HepG2 (cell line): ENCODE results near the gene DMAP1. TPM values are rescaled to one million over a fixed set of nuclear protein-coding genes. Genes with fewer than 3 reads are reported as not detected.
A peak's percentile ranks its signal among the peaks of the same experiment; 100 is the strongest.

Experiments
- ARID5B ChIP-seq: IDR thresholded peaks from 2 replicates; pipeline ENCODE4 v1.4.0; 2020; ENCODE audit warnings: mild to moderate bottlenecking, missing genetic modification reagents
- EP300 ChIP-seq, 3 experiments: sonication (generic) in 1 of 3; formaldehyde crosslinking in 1 of 3; IDR thresholded peaks; 2 replicates each; pipeline versions ENCODE4 v1.5.1 to v1.6.1; 2011 to 2020; ENCODE audit warnings: low read depth in 2 of 3, low read length in 2 of 3, borderline replicate concordance in 1 of 3, improper control_type of control experiment in 1 of 3, mild to moderate bottlenecking in 1 of 3, missing genetic modification reagents in 1 of 3, moderate library complexity in 1 of 3
- ETV5 ChIP-seq: IDR thresholded peaks from 2 replicates; pipeline ENCODE4 v1.6.1; 2018; ENCODE audit warnings: missing biosample characterization, missing genetic modification reagents, inconsistent platforms, borderline replicate concordance
- FOXO4 ChIP-seq: sonication (generic); formaldehyde crosslinking; conservative IDR thresholded peaks from 2 replicates; pipeline ENCODE4 v1.8.1; 2023; ENCODE audit warnings: missing genetic modification reagents
- KLF13 ChIP-seq: sonication (generic); formaldehyde crosslinking; IDR thresholded peaks from 2 replicates; pipeline ENCODE4 v1.4.0; 2020; ENCODE audit warnings: mild to moderate bottlenecking, missing genetic modification reagents
- MAX ChIP-seq: IDR thresholded peaks from 2 replicates; pipeline ENCODE4 v1.6.1; 2012; ENCODE audit warnings: inconsistent platforms
- SMAD1 ChIP-seq: sonication (generic); formaldehyde crosslinking; IDR thresholded peaks from 2 replicates; pipeline ENCODE4 v1.4.0; 2020; ENCODE audit warnings: missing genetic modification reagents, low read depth, mild to moderate bottlenecking, borderline replicate concordance
- TAF1 ChIP-seq: sonication (generic); formaldehyde crosslinking; IDR thresholded peaks from 2 replicates; pipeline ENCODE4 v1.4.0; 2020; ENCODE audit warnings: missing genetic modification reagents
- THAP7 ChIP-seq: sonication (generic); formaldehyde crosslinking; IDR thresholded peaks from 2 replicates; pipeline ENCODE4 v1.8.1; 2023; ENCODE audit warnings: mild to moderate bottlenecking, missing genetic modification reagents
- ZBTB37 ChIP-seq: sonication (generic); formaldehyde crosslinking; IDR thresholded peaks from 2 replicates; pipeline ENCODE4 v1.4.0; 2020; ENCODE audit warnings: mild to moderate bottlenecking, missing genetic modification reagents
- ZNF235 ChIP-seq: sonication (generic); formaldehyde crosslinking; IDR thresholded peaks from 2 replicates; pipeline ENCODE4 v1.8.1; 2023; ENCODE audit warnings: mild to moderate bottlenecking, missing genetic modification reagents, borderline replicate concordance
- ZNF3 ChIP-seq: IDR thresholded peaks from 2 replicates; pipeline ENCODE4 v1.7.0; 2017; ENCODE audit warnings: inconsistent platforms
- ZNF431 ChIP-seq: sonication (generic); formaldehyde crosslinking; IDR thresholded peaks from 2 replicates; pipeline ENCODE4 v1.9.0; 2022; ENCODE audit warnings: missing genetic modification reagents, low read depth, mild to moderate bottlenecking, borderline replicate concordance
- ZNF432 ChIP-seq: sonication (generic); formaldehyde crosslinking; IDR thresholded peaks from 2 replicates; pipeline ENCODE4 v1.5.0; 2020; ENCODE audit warnings: missing genetic modification reagents, mild to moderate bottlenecking, borderline replicate concordance
- ZNF501 ChIP-seq: sonication (generic); formaldehyde crosslinking; IDR thresholded peaks from 2 replicates; pipeline ENCODE4 v1.5.1; 2020; ENCODE audit warnings: mild to moderate bottlenecking, moderate library complexity, missing genetic modification reagents
- ZNF530 ChIP-seq: sonication (generic); formaldehyde crosslinking; IDR thresholded peaks from 2 replicates; pipeline ENCODE4 v1.5.0; 2020; ENCODE audit warnings: low read depth, mild to moderate bottlenecking, missing genetic modification reagents
- ZNF547 ChIP-seq: sonication (generic); formaldehyde crosslinking; IDR thresholded peaks from 2 replicates; pipeline ENCODE4 v1.5.1; 2020; ENCODE audit warnings: mild to moderate bottlenecking, missing genetic modification reagents
- polyA plus RNA-seq, 8 experiments: library from polyadenylated mRNA; depleted of rRNA in 3 of 8; stranded (reverse) in 7 of 8; unstranded in 1 of 8; fragments of >200 nt; fragmentation: Illumina TruSeq in 4 of 8; extraction: Trizol in 4 of 8; gene quantifications; 2 replicates each; pipeline versions ENCODE4 v1.2.1 to v1.2.3, GENCODE V29; 2011 to 2016; ENCODE audit warnings: low read depth in 4 of 8, missing spikeins in 1 of 8, mixed read lengths in 1 of 8; ENCODE audit not compliant: insufficient read depth in 1 of 8
- total RNA-seq, 5 experiments: library from RNA; depleted of rRNA; stranded (reverse); fragments of >200 nt; fragmentation: Illumina TruSeq; extraction: Trizol; gene quantifications; 2 replicates each; pipeline ENCODE4 v1.2.3, GENCODE V29; 2016; ENCODE audit warnings: low read depth in 1 of 5

The DMAP1 gene
- total and polyA plus RNA-seq, 2 of the 13 experiments (the other 11 are each of a cell fraction or from before 2014, with no cell fraction given), result 17.6 to 32.7 TPM

- TF ChIP-seq EP300 (IDR thresholded peaks at IDR 0.05; ENCODE audit: low read depth in 2 of 2, low read length in 2 of 2), result peak; percentile 33 to 41; a peak in 2 of 4 replicates
- peak; percentile 35; the same call in 1 of the 2 replicates for TF ChIP-seq EP300 (CRISPR knock-in tag; IDR thresholded peaks at IDR 0.05; ENCODE audit: borderline replicate concordance)
- 0 out of 2 replicates have a peak, but pooled peaks have one; percentile 62 for TF ChIP-seq FOXO4 (CRISPR knock-in tag)
- TF ChIP-seq ZNF547 (CRISPR knock-in tag), result peak; percentile 93; the same call in 1 of the 2 replicates
- peak; percentile 93 for TF ChIP-seq MAX
- TF ChIP-seq ZNF3 (CRISPR knock-in tag), result 0 out of 2 replicates have a peak, but pooled peaks have one; percentile 21
- peak; percentile 88; the same call in 1 of the 2 replicates for TF ChIP-seq KLF13 (CRISPR knock-in tag)
- TF ChIP-seq ZNF431, result peak; percentile 87
- TF ChIP-seq TAF1 (CRISPR knock-in tag), result peak; percentile 70; the same call in 1 of the 2 replicates
- TF ChIP-seq ZNF530 (CRISPR knock-in tag), result no peak
- peak; percentile 71 for TF ChIP-seq ARID5B
- peak; percentile 63; the same call in 1 of the 2 replicates for TF ChIP-seq ZNF235 (CRISPR knock-in tag)
- no peak for TF ChIP-seq ZNF432 (CRISPR knock-in tag)
- no peak; the same call in 1 of the 2 replicates for TF ChIP-seq SMAD1 (CRISPR knock-in tag)
- peak; percentile 57; the same call in 1 of the 2 replicates for TF ChIP-seq THAP7 (CRISPR knock-in tag)
- peak; percentile 88 for TF ChIP-seq ZNF501 (CRISPR knock-in tag)
- peak; percentile 65; the same call in 1 of the 2 replicates for TF ChIP-seq ETV5 (CRISPR knock-in tag)
- TF ChIP-seq ZBTB37, result 0 out of 2 replicates have a peak, but pooled peaks have one; percentile 37
Measured at GRCh38 chr1:44213222-44214112, at the start of gene DMAP1 (continued).
